HCT116 (cell line): Measurements from ENCODE around the gene B4GALNT3. TPM values are rescaled to one million over a fixed set of nuclear protein-coding genes. Genes with fewer than 3 reads are reported as not detected.

ENCODE experiments used
- ATAC-seq: fragments of 200-7000 bp; cut with Tn5 transposase; 2 replicates; pipeline ENCODE4 v1.9.1; 2020; ENCODE audit warnings: mild to moderate bottlenecking, moderate library complexity
- BruUV-seq: library from RNA; stranded (reverse); fragments of 400-500 nt; replicated peaks from 2 replicates; lab custom pipeline; 2021; lab: Mats Ljungman, UMichigan
- CTCF ChIA-PET: fragments of 300-600 bp; sonication (Branson Sonifier 250); formaldehyde crosslinking; loops from one replicate; lab custom pipeline; 2021; ENCODE audit warnings: antibody characterized with exemption; lab: Charles Lee
- POLR2A ChIA-PET: fragments of 300-600, 350-600 bp; sonication (Branson Sonifier 250); formaldehyde crosslinking; loops from one replicate; lab custom pipeline; 2021; ENCODE audit warnings: antibody characterized with exemption; lab: Charles Lee
- RAD21 ChIA-PET, 2 experiments: fragments of 300-600 bp; sonication (Branson Sonifier 250); formaldehyde crosslinking; loops; one replicate each; lab custom pipeline; 2023; ENCODE audit warnings: low total read pairs in 2 of 2; ENCODE audit not compliant: uncharacterized antibody in 2 of 2, unreplicated experiment in 2 of 2, low non-redundant PET in 1 of 2; lab: Charles Lee
- DNase-seq: peaks from one replicate; pipeline ENCODE4 v3.0.0-alpha.2; 2010; ENCODE audit warnings: low read depth, low spot score
- H2AFZ ChIP-seq: fragments of 200-600 bp; shearing (Covaris generic), sonication (generic); 2 replicates; pipeline ENCODE4 v1.6.1; 2017; ENCODE audit warnings: low read depth, mixed run types, mixed read lengths, antibody characterized with exemption, low read length; ENCODE audit not compliant: poor library complexity, severe bottlenecking
- H3K27ac ChIP-seq: 2 replicates; pipeline ENCODE4 v1.5.1; 2012; ENCODE audit warnings: low read depth, low read length
- H3K27me3 ChIP-seq: fragments of 200-600 bp; sonication (generic); 2 replicates; pipeline ENCODE4 v1.6.1; 2016; ENCODE audit warnings: mixed run types, low read length, mixed read lengths; ENCODE audit not compliant: insufficient read depth
- H3K36me3 ChIP-seq, 2 experiments: fragments of 200-500 bp in 1 of 2; fragments of 200-600 bp in 1 of 2; sonication (Bioruptor generic) in 1 of 2; sonication (generic) in 1 of 2; 2 replicates each; pipeline versions ENCODE4 v1.5.1 to v1.6.1; 2014 to 2016; ENCODE audit warnings: low read length in 2 of 2, inconsistent platforms in 1 of 2, mixed read lengths in 1 of 2, mixed run types in 1 of 2; ENCODE audit not compliant: insufficient read depth in 2 of 2, control insufficient read depth in 1 of 2
- H3K4me1 ChIP-seq, 2 experiments: fragments of 200-600 bp in 1 of 2; sonication (generic) in 1 of 2; 2 replicates each; pipeline versions ENCODE4 v1.5.1 to v1.6.1; 2012 to 2017; ENCODE audit warnings: low read length in 2 of 2, inconsistent platforms in 1 of 2, mild to moderate bottlenecking in 1 of 2, mixed read lengths in 1 of 2, mixed run types in 1 of 2, moderate library complexity in 1 of 2; ENCODE audit not compliant: insufficient read depth in 2 of 2, control insufficient read depth in 1 of 2
- H3K4me2 ChIP-seq: fragments of 200-600 bp; sonication (generic); 2 replicates; pipeline ENCODE4 v1.6.1; 2017; ENCODE audit warnings: mixed run types, low read length, mixed read lengths
- H3K4me3 ChIP-seq, 2 experiments: fragments of 200-600 bp in 1 of 2; sonication (generic) in 1 of 2; replicated peaks in 1 of 2; 2 replicates each; pipeline ENCODE4 v1.5.1; 2011 to 2016; ENCODE audit warnings: low read length in 2 of 2, control low read depth in 1 of 2, low read depth in 1 of 2, mild to moderate bottlenecking in 1 of 2, mixed read lengths in 1 of 2, mixed run types in 1 of 2
- H3K79me2 ChIP-seq: fragments of 200-600 bp; sonication (generic); 2 replicates; pipeline ENCODE4 v1.6.1; 2017; ENCODE audit warnings: mild to moderate bottlenecking, mixed run types, low read length, moderate library complexity, mixed read lengths; ENCODE audit not compliant: insufficient read depth
- H3K9ac ChIP-seq: fragments of 200-600 bp; sonication (generic); 2 replicates; pipeline ENCODE4 v1.6.1; 2016; ENCODE audit warnings: low read length, mixed read lengths
- H3K9me2 ChIP-seq: fragments of 200-600 bp; sonication (generic), shearing (Covaris generic); 2 replicates; pipeline ENCODE4 v1.6.1; 2017; ENCODE audit warnings: mixed run types, mild to moderate bottlenecking, moderate library complexity; ENCODE audit not compliant: insufficient read depth
- H3K9me3 ChIP-seq, 2 experiments: fragments of 200-500 bp in 1 of 2; fragments of 200-600 bp in 1 of 2; sonication (Bioruptor generic) in 1 of 2; sonication (generic) in 1 of 2; 2 replicates each; pipeline ENCODE4 v1.6.1; 2014 to 2017; ENCODE audit warnings: low read length in 2 of 2, mixed read lengths in 2 of 2, inconsistent platforms in 1 of 2, low read depth in 1 of 2, mild to moderate bottlenecking in 1 of 2, mixed run types in 1 of 2, moderate library complexity in 1 of 2; ENCODE audit not compliant: control insufficient read depth in 1 of 2, insufficient read depth in 1 of 2
- H4K20me1 ChIP-seq: fragments of 200-600 bp; sonication (generic), shearing (Covaris generic); 2 replicates; pipeline ENCODE4 v1.6.1; 2017; ENCODE audit warnings: mixed run types, mild to moderate bottlenecking, moderate library complexity; ENCODE audit not compliant: insufficient read depth
- CBX3 ChIP-seq: IDR thresholded peaks from 2 replicates; pipeline ENCODE4 v1.6.1; 2012; ENCODE audit warnings: low read depth
- ELF1 ChIP-seq: IDR thresholded peaks from 2 replicates; pipeline ENCODE4 v1.6.1; 2012; ENCODE audit warnings: low read depth, borderline replicate concordance
- EZH2 ChIP-seq: fragments of 200-600 bp; sonication (generic); IDR thresholded peaks from 2 replicates; pipeline ENCODE4 v1.6.1; 2017; ENCODE audit warnings: antibody characterized with exemption, mixed run types
- EZH2phosphoT487 ChIP-seq: fragments of 200-600 bp; IDR thresholded peaks from 2 replicates; pipeline ENCODE4 v1.6.1; 2018; ENCODE audit warnings: antibody characterized with exemption, borderline replicate concordance
- JUND ChIP-seq: IDR thresholded peaks from 2 replicates; pipeline ENCODE4 v1.6.1; 2012
- MAX ChIP-seq: IDR thresholded peaks from 2 replicates; pipeline ENCODE4 v1.6.1; 2012
- POLR2A ChIP-seq: IDR thresholded peaks from 2 replicates; pipeline ENCODE4 v1.7.0; 2011; ENCODE audit warnings: borderline replicate concordance; ENCODE audit not compliant: insufficient read depth, insufficient read length; ENCODE audit errors: extremely low read depth
- RAD21 ChIP-seq: IDR thresholded peaks from 2 replicates; pipeline ENCODE4 v1.6.1; 2012; ENCODE audit warnings: low read depth, mild to moderate bottlenecking
- SIN3A ChIP-seq: IDR thresholded peaks from 2 replicates; pipeline ENCODE4 v1.6.1; 2012; ENCODE audit warnings: low read depth
- SP1 ChIP-seq: IDR thresholded peaks from 2 replicates; pipeline ENCODE4 v1.6.1; 2012; ENCODE audit warnings: low read depth
- TCF7L2 ChIP-seq: IDR thresholded peaks from 2 replicates; pipeline ENCODE4 v1.7.0; 2011; ENCODE audit warnings: borderline replicate concordance, inconsistent platforms; ENCODE audit not compliant: insufficient read depth, insufficient read length; ENCODE audit errors: extremely low read depth
- intact Hi-C: fragments of 100-400 bp; cut with micrococcal nuclease; formaldehyde crosslinking; loops from 2 replicates; pipeline ENCODE4 v1.10.0; 2022
- total RNA-seq: library from RNA; stranded (reverse); gene quantifications from one replicate; pipeline ENCODE4 v1.2.1, GENCODE V29; 2021; ENCODE audit not compliant: unreplicated experiment

Gene B4GALNT3
- total RNA-seq, 1 experiment from 2014 or later = 18.2 TPM

DNA sequence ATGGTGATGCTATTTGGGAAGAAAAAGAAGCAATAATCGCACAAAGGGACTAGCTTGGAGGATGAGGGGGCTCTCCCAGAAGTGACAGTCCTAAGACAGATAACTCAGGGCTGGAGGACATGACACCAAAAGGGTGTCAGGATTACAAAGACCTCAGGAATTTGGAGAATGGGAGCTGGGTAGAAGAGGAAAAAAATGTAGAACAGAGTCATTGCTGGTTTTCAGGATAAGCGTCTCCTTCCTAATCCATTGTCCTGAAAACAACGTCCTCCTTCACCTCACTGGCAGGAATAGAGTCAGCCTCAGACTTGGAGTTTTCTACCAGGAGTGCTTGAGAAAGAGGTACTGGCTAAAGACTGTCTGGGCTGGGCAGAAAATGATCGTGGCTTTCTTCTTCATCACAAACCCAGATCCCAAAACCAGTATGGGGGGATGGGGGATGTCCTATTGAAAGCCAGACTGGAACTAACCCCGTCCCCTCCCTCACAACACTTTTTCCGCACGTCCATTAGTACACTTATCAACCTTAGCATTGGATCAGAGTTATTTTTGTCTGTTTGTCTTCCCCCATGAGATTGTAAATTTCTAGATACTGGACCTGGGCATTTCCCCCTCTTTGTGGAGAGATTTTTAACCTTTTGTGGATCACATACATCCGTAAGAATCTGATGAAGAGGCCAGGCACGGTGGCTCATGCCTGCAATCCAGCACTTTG is 14.3 kb downstream of the B4GALNT3 start:
- ChIA-PET CTCF (no interaction called here), RAD21 (no interaction called here), POLR2A (no interaction called here)
- H3K27me3 ChIP-seq = no peaks in the 10 kb centered on the region
- no peak overlapping the region for H3K9ac ChIP-seq
- no peaks in the 10 kb centered on the region for H3K79me2 ChIP-seq
- no peak overlapping the region for H3K4me3 ChIP-seq
- no peak for ATAC-seq
- H2AFZ ChIP-seq = no peak overlapping the region
- H3K36me3 ChIP-seq = no peaks in the 10 kb centered on the region
- H3K9me3 ChIP-seq = no peaks in the 10 kb centered on the region
- H3K9me2 ChIP-seq = no peaks in the 10 kb centered on the region
- H3K27ac ChIP-seq = no peak overlapping the region
- H4K20me1 ChIP-seq = no peaks in the 10 kb centered on the region
- peaks cover 9 to 19% of the 10 kb centered on the region in 2 experiments; a peak in 3 of 4 replicates for H3K4me1 ChIP-seq
- DNase-seq = no peak
- H3K4me2 ChIP-seq = peak overlapping the region; percentile 38
- intact Hi-C loops = no loop called here
- TF ChIP-seq EZH2phosphoT487 = no peak
- TF ChIP-seq CBX3 = no peak
- TF ChIP-seq SIN3A = no peak
- TF ChIP-seq POLR2A = no peak
- no peak for TF ChIP-seq JUND
- no peak for TF ChIP-seq RAD21
- TF ChIP-seq ELF1 = no peak
- no peak for TF ChIP-seq MAX
- TF ChIP-seq TCF7L2 = no peak
- no TSS peak for BruUV-seq

DNA sequence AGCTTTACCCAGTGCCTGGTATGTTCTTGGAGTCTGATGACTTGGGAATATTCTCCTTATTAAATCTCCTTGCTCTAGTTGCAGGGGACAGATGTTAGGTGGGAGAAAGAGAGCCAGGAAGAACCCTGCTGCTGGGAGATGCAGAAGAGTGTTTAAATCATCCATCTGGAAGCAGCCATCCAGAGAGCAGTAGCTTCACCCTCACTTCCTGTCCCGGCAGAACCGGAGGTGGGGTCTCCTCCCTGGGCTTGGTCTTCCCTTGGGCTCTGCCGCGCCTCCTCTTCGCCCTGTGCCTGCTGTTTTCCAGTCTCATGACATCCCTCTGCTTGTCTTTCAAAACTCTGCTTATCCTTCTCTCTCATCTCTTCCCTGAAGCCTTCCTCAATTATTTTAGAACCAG is 15.5 kb downstream of the B4GALNT3 start:
- no peak overlapping the region for H3K27ac ChIP-seq
- H3K4me1 ChIP-seq = peaks cover 8 to 15% of the 10 kb centered on the region in 2 experiments; a peak in 2 of 4 replicates
- H3K9ac ChIP-seq = no peak overlapping the region
- no peaks in the 10 kb centered on the region for H3K36me3 ChIP-seq
- H2AFZ ChIP-seq = no peak overlapping the region
- no TSS peak for BruUV-seq
- H3K9me2 ChIP-seq = no peaks in the 10 kb centered on the region
- CTCF ChIA-PET = no interaction called here
- no peak overlapping the region for H3K4me2 ChIP-seq
- POLR2A ChIA-PET = no interaction called here
- ATAC-seq = no peak
- H3K4me3 ChIP-seq = no peak overlapping the region
- RAD21 ChIA-PET = no interaction called here
- TF ChIP-seq ELF1 = no peak
- TF ChIP-seq EZH2 = no peak
- no peak for TF ChIP-seq RAD21
- TF ChIP-seq SP1 = no peak
- H3K27me3 ChIP-seq = no peaks in the 10 kb centered on the region
- H4K20me1 ChIP-seq = no peaks in the 10 kb centered on the region
- no peak for DNase-seq
- intact Hi-C loops = no loop called here
- H3K79me2 ChIP-seq = no peaks in the 10 kb centered on the region
- H3K9me3 ChIP-seq = no peaks in the 10 kb centered on the region
